Keratinocyte (primary cell): Measurements from ENCODE around the gene DOCK11. TPM values are rescaled to one million over a fixed set of nuclear protein-coding genes. Genes with fewer than 3 reads are reported as not detected.

Experiments used
- DNase-seq: peaks from one replicate; pipeline ENCODE4 v3.0.0-alpha.2; 2011; ENCODE audit warnings: low read depth, missing footprints, low spot score
- FAIRE-seq: peaks from 2 replicates; lab custom pipeline; 2011; peaks lifted over from hg19 to GRCh38; lab: Jason Lieb, UNC
- H2AFZ ChIP-seq: 2 replicates; pipeline ENCODE4 v1.6.0; 2012; ENCODE audit warnings: low read length, control low read depth, inconsistent platforms; ENCODE audit not compliant: control insufficient read depth
- H3K27ac ChIP-seq: 2 replicates; pipeline ENCODE4 v1.5.1; 2011; ENCODE audit warnings: low read length; ENCODE audit not compliant: control insufficient read depth, insufficient read depth
- H3K27me3 ChIP-seq: 3 replicates; pipeline ENCODE4 v1.6.0; 2011; ENCODE audit warnings: low read length; ENCODE audit not compliant: control insufficient read depth, insufficient read depth; ENCODE audit errors: extremely low read depth
- H3K36me3 ChIP-seq, 2 experiments: 2 replicates in 1 of 2; 3 replicates in 1 of 2; pipeline ENCODE4 v1.5.1; 2011; ENCODE audit warnings: low read length in 2 of 2, mild to moderate bottlenecking in 1 of 2; ENCODE audit not compliant: control insufficient read depth in 2 of 2, insufficient read depth in 2 of 2; ENCODE audit errors: extremely low read depth in 1 of 2
- H3K4me1 ChIP-seq: 3 replicates; pipeline ENCODE4 v1.5.1; 2011; ENCODE audit warnings: low read length; ENCODE audit not compliant: control insufficient read depth, insufficient read depth; ENCODE audit errors: extremely low read depth
- H3K4me2 ChIP-seq: 3 replicates; pipeline ENCODE4 v1.6.0; 2011; ENCODE audit warnings: low read depth, low read length; ENCODE audit not compliant: control insufficient read depth, insufficient read depth; ENCODE audit errors: extremely low read depth
- H3K4me3 ChIP-seq, 3 experiments: fragments of 200-600 bp in 1 of 3; sonication (generic) in 1 of 3; 2 replicates in 2 of 3; 3 replicates in 1 of 3; pipeline ENCODE4 v1.5.1; 2011 to 2016; ENCODE audit warnings: low read length in 3 of 3, mild to moderate bottlenecking in 3 of 3, control low read depth in 2 of 3, inconsistent platforms in 1 of 3, low read depth in 1 of 3, mixed read lengths in 1 of 3, mixed run types in 1 of 3, moderate library complexity in 1 of 3; ENCODE audit not compliant: control insufficient read depth in 2 of 3, insufficient read depth in 2 of 3; ENCODE audit errors: extremely low read depth in 1 of 3
- H3K79me2 ChIP-seq: 2 replicates; pipeline ENCODE4 v1.6.0; 2012; ENCODE audit warnings: low read length; ENCODE audit not compliant: control insufficient read depth, insufficient read depth
- H3K9ac ChIP-seq: 3 replicates; pipeline ENCODE4 v1.6.0; 2011; ENCODE audit warnings: low read length; ENCODE audit not compliant: control insufficient read depth, insufficient read depth; ENCODE audit errors: extremely low read depth
- H3K9me1 ChIP-seq: 3 replicates; pipeline ENCODE4 v1.6.0; 2011; ENCODE audit warnings: low read length; ENCODE audit not compliant: control insufficient read depth, insufficient read depth; ENCODE audit errors: extremely low read depth
- H3K9me3 ChIP-seq: 2 replicates; pipeline ENCODE4 v1.5.1; 2012; ENCODE audit warnings: low read depth, low read length; ENCODE audit not compliant: control insufficient read depth
- H4K20me1 ChIP-seq: 3 replicates; pipeline ENCODE4 v1.6.0; 2011; ENCODE audit warnings: low read length; ENCODE audit not compliant: control insufficient read depth, insufficient read depth; ENCODE audit errors: extremely low read depth
- EZH2 ChIP-seq: IDR thresholded peaks from one replicate; pipeline ENCODE4 v1.6.1; 2012; ENCODE audit warnings: inconsistent platforms, mild to moderate bottlenecking, low read length, moderate library complexity
- dilution Hi-C: fragments of 300-500 bp; cut with MboI; formaldehyde crosslinking; loops from one replicate; pipeline ENCODE4 v1.7.0; 2020; ENCODE audit warnings: low sequenced_read_pairs; ENCODE audit not compliant: extremely low pct_ligation_motif_present
- polyA plus RNA-seq, 5 experiments: library from polyadenylated mRNA; depleted of rRNA in 3 of 5; stranded (reverse) in 3 of 5; stranded (forward) in 1 of 5; unstranded in 1 of 5; fragments of >200 nt; gene quantifications; 1 replicate in 1 of 5; 2 replicates in 3 of 5; 3 replicates in 1 of 5; pipeline versions ENCODE4 v1.2.1 to v1.2.3, GENCODE V29; 2011 to 2012; ENCODE audit warnings: missing spikeins in 2 of 5, low read depth in 1 of 5, low replicate concordance in 1 of 5
- TF ChIP-seq, protein P1 (sequence below), 3 experiments: IDR thresholded peaks in 1 of 3; conservative IDR thresholded peaks in 1 of 3; optimal IDR thresholded peaks in 1 of 3; 2 replicates in 2 of 3; 3 replicates in 1 of 3; pipeline versions ENCODE3 to v1.5.1; 2011; ENCODE audit warnings: low read length in 3 of 3, mild to moderate bottlenecking in 3 of 3, moderate library complexity in 2 of 3, control low read depth in 1 of 3, inconsistent platforms in 1 of 3; ENCODE audit not compliant: insufficient read depth in 2 of 3; ENCODE audit errors: extremely low read depth in 1 of 3

The DOCK11 gene
- polyA plus RNA-seq, 1 donor (not counting 4 experiments of a cell fraction or from before 2014, with no cell fraction given) = 4.6 TPM

- Histone ChIP-seq H2AFZ (no peak overlapping the region), H3K36me3 (no peaks in the 10 kb centered on the region), H4K20me1 (no peaks in the 10 kb centered on the region), H3K4me1 (no peaks in the 10 kb centered on the region), H3K9me3 (no peaks in the 10 kb centered on the region), H3K4me3 (no peak overlapping the region), H3K79me2 (no peaks in the 10 kb centered on the region), H3K27me3 (no peaks in the 10 kb centered on the region), H3K9me1 (no peaks in the 10 kb centered on the region), H3K9ac (no peak overlapping the region), H3K27ac (no peak overlapping the region), H3K4me2 (no peak overlapping the region)
- dilution Hi-C loops = no loop called here
- TF ChIP-seq, protein P1, sequence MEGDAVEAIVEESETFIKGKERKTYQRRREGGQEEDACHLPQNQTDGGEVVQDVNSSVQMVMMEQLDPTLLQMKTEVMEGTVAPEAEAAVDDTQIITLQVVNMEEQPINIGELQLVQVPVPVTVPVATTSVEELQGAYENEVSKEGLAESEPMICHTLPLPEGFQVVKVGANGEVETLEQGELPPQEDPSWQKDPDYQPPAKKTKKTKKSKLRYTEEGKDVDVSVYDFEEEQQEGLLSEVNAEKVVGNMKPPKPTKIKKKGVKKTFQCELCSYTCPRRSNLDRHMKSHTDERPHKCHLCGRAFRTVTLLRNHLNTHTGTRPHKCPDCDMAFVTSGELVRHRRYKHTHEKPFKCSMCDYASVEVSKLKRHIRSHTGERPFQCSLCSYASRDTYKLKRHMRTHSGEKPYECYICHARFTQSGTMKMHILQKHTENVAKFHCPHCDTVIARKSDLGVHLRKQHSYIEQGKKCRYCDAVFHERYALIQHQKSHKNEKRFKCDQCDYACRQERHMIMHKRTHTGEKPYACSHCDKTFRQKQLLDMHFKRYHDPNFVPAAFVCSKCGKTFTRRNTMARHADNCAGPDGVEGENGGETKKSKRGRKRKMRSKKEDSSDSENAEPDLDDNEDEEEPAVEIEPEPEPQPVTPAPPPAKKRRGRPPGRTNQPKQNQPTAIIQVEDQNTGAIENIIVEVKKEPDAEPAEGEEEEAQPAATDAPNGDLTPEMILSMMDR (optimal IDR thresholded peaks at IDR 0.05 in 1 of 3, IDR thresholded peaks at IDR 0.05 in 1 of 3, conservative IDR thresholded peaks at IDR 0.05 in 1 of 3; ENCODE audit: extremely low read depth in 1 of 3, insufficient read depth in 2 of 3, low read length in 3 of 3) = no peak
- no peak for TF ChIP-seq EZH2
- FAIRE-seq = peak; percentile 5
- no peak for DNase-seq
Measured at GRCh38 chrX:118566359-118566758, 70.7 kb downstream of the DOCK11 start.

GRCh38 chrX:118569676-118570075, 74.1 kb downstream of the DOCK11 start:
- H3K27me3 ChIP-seq = no peaks in the 10 kb centered on the region
- no peaks in the 10 kb centered on the region for H3K36me3 ChIP-seq
- DNase-seq = no peak
- TF ChIP-seq, protein P1 (optimal IDR thresholded peaks at IDR 0.05 in 1 of 3, IDR thresholded peaks at IDR 0.05 in 1 of 3, conservative IDR thresholded peaks at IDR 0.05 in 1 of 3; ENCODE audit: extremely low read depth in 1 of 3, insufficient read depth in 2 of 3, low read length in 3 of 3) = no peak
- TF ChIP-seq EZH2 = no peak
- H3K9ac ChIP-seq = no peak overlapping the region
- H3K9me1 ChIP-seq = no peaks in the 10 kb centered on the region
- dilution Hi-C loops = no loop called here
- no peak overlapping the region for H2AFZ ChIP-seq
- FAIRE-seq = no peak
- H3K9me3 ChIP-seq = no peaks in the 10 kb centered on the region
- H3K4me2 ChIP-seq = no peak overlapping the region
- H3K4me3 ChIP-seq = no peak overlapping the region
- H3K4me1 ChIP-seq = no peaks in the 10 kb centered on the region
- no peaks in the 10 kb centered on the region for H4K20me1 ChIP-seq
- H3K27ac ChIP-seq = no peak overlapping the region
- H3K79me2 ChIP-seq = no peaks in the 10 kb centered on the region
